ENCODE data around the gene MAP3K3.

- no peak for TF ChIP-seq CTCF (IDR thresholded peaks at IDR 0.05; ENCODE audit: poor library complexity, severe bottlenecking)
- TF ChIP-seq RAD21 (conservative IDR thresholded peaks at IDR 0.05) = no peak
- no peak for TF ChIP-seq EP300 (conservative IDR thresholded peaks at IDR 0.05; ENCODE audit: poor library complexity, severe bottlenecking)
- TF ChIP-seq EZH2 (IDR thresholded peaks at IDR 0.05; ENCODE audit: borderline replicate concordance, insufficient read depth, low read length, poor library complexity, severe bottlenecking) = no peak
Observed at GRCh38 chr17:63578769-63579111, 43.5 kb upstream of the MAP3K3 start.
